Measurements from ENCODE around the gene PAX5. TPM values are rescaled to one million over a fixed set of nuclear protein-coding genes. Genes with fewer than 3 reads are reported as not detected.

Gene PAX5
- total and polyA plus RNA-seq, 2 of the 13 experiments (the other 11 are each of a cell fraction or from before 2014, with no cell fraction given) = not detected

DNA sequence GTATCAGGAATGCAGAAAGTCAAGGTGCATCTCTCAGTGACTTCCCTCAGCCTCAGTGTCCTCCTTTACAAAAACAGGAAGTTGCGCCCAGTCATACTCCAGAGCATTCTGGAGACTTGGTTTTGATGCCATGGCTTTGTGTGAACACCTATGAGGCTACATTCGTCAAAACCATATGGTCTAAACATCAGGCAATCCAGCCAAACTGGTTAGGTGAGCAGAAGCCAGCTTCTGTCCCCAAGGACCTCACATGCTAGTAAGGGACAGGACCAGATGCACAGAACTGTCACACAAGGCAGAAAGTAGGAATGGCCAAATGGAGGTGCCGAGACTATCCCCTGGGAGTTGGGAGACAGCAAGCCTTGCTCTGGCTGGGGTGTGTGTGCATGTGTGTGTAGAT, 244.2 kb downstream of the PAX5 start:
- ATAC-seq = no peak
- intact Hi-C loops (cut with micrococcal nuclease; ENCODE audit: unreplicated experiment) = loop anchor here (5.0 kb wide), 1 partner anchor 1352 kb away; no protein-coding TSS in a partner anchor
- FAIRE-seq = no peak
- H3K27ac ChIP-seq (ENCODE audit: extremely low read length, insufficient read depth, low read length) = no peak overlapping the region
- no peak overlapping the region for H3K4me2 ChIP-seq (ENCODE audit: low read depth, low read length)
- peaks cover 9% of the 10 kb centered on the region for H3K9me3 ChIP-seq (ENCODE audit: low read length)
- no peak overlapping the region for H2AFZ ChIP-seq (ENCODE audit: low read length)
- H4K20me1 ChIP-seq (ENCODE audit: insufficient read depth, low read length) = no peaks in the 10 kb centered on the region
- BruUV-seq (replicated peaks) = no TSS peak
- in situ Hi-C loops (cut with HindIII; ENCODE audit: extremely low pct_ligation_motif_present, low pct_unique_long_range_greater_than_20kb) = no loop called here
- DNase-seq (ENCODE audit: low spot score) = no peak
- ChIA-PET POLR2A (no interaction called here), CTCF (ENCODE audit: low intra/inter-chr PET ratio, low total read pairs) (no interaction called here)
- no peak overlapping the region for H3K9ac ChIP-seq (ENCODE audit: insufficient read depth, low read depth, low read length)
- no peaks in the 10 kb centered on the region for H3K36me3 ChIP-seq (replicated peaks in 1 of 2; ENCODE audit: control insufficient read depth in 1 of 2, insufficient read depth in 2 of 2, low read length in 2 of 2)
- no peaks in the 10 kb centered on the region for H3K4me1 ChIP-seq (ENCODE audit: insufficient read depth, low read length)
- H3K27me3 ChIP-seq (ENCODE audit: control insufficient read depth in 1 of 2, insufficient read depth in 2 of 2, low read length in 2 of 2) = no peaks in the 10 kb centered on the region; a peak in 1 of 5 replicates
- 7% methylated on average over 3 of the region's 3 CpGs for WGBS (ENCODE audit: low lambda C conversion rate)
- TF ChIP-seq ZNF10 (CRISPR knock-in tag; IDR thresholded peaks at IDR 0.05; ENCODE audit: borderline replicate concordance, low read depth) = no peak
- TF ChIP-seq SP2 (CRISPR knock-in tag; IDR thresholded peaks at IDR 0.05) = no peak
- H3K79me2 ChIP-seq (ENCODE audit: insufficient read depth, low read length) = no peaks in the 10 kb centered on the region
- H3K4me3 ChIP-seq (replicated peaks in 1 of 3; ENCODE audit: insufficient read depth in 1 of 3, low read depth in 2 of 3, low read length in 3 of 3) = no peak overlapping the region

DNA sequence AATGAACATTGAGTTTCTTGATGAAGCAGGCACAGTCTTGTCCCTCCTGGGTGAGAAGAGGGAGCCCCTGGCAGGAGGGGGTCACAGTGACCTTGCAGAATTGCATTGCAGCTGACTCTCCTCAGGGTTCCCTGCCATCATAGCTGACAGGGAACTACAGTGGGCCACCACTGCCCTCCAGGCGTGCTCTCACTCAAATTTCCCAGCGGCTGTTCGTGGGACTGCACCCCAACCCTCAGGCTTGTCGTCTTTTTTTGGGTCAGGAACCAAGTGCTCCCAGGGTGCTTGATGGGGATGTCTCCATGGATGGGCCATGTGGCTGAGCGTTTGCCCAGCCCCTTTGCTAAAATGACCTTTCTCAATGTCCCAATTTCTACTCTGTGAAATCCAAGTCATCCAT, 245.5 kb downstream of the PAX5 start:
- Histone ChIP-seq H3K79me2 (ENCODE audit: insufficient read depth, low read length) (no peaks in the 10 kb centered on the region), H2AFZ (ENCODE audit: low read length) (no peak overlapping the region), H3K9ac (ENCODE audit: insufficient read depth, low read depth, low read length) (no peak overlapping the region), H3K4me3 (replicated peaks in 1 of 3; ENCODE audit: insufficient read depth in 1 of 3, low read depth in 2 of 3, low read length in 3 of 3) (no peak overlapping the region), H3K4me1 (ENCODE audit: insufficient read depth, low read length) (no peaks in the 10 kb centered on the region), H3K9me3 (ENCODE audit: low read length) (peaks cover 7% of the 10 kb centered on the region), H3K27ac (ENCODE audit: extremely low read length, insufficient read depth, low read length) (no peak overlapping the region), H3K36me3 (replicated peaks in 1 of 2; ENCODE audit: control insufficient read depth in 1 of 2, insufficient read depth in 2 of 2, low read length in 2 of 2) (no peaks in the 10 kb centered on the region), H3K4me2 (ENCODE audit: low read depth, low read length) (no peak overlapping the region), H4K20me1 (ENCODE audit: insufficient read depth, low read length) (no peaks in the 10 kb centered on the region), H3K27me3 (ENCODE audit: control insufficient read depth in 1 of 2, insufficient read depth in 2 of 2, low read length in 2 of 2) (no peaks in the 10 kb centered on the region; a peak in 1 of 5 replicates)
- intact Hi-C loops (cut with micrococcal nuclease; ENCODE audit: unreplicated experiment) = loop anchor here (5.0 kb wide), 1 partner anchor 1354 kb away; no protein-coding TSS in a partner anchor
- in situ Hi-C loops (cut with HindIII; ENCODE audit: extremely low pct_ligation_motif_present, low pct_unique_long_range_greater_than_20kb) = no loop called here
- DNase-seq (ENCODE audit: low spot score) (no peak), ATAC-seq (peak; percentile 88), FAIRE-seq (no peak)
- BruUV-seq (replicated peaks) = no TSS peak
- CTCF ChIA-PET (ENCODE audit: low intra/inter-chr PET ratio, low total read pairs) = no interaction called here
- POLR2A ChIA-PET = no interaction called here
- TF ChIP-seq, protein P1, sequence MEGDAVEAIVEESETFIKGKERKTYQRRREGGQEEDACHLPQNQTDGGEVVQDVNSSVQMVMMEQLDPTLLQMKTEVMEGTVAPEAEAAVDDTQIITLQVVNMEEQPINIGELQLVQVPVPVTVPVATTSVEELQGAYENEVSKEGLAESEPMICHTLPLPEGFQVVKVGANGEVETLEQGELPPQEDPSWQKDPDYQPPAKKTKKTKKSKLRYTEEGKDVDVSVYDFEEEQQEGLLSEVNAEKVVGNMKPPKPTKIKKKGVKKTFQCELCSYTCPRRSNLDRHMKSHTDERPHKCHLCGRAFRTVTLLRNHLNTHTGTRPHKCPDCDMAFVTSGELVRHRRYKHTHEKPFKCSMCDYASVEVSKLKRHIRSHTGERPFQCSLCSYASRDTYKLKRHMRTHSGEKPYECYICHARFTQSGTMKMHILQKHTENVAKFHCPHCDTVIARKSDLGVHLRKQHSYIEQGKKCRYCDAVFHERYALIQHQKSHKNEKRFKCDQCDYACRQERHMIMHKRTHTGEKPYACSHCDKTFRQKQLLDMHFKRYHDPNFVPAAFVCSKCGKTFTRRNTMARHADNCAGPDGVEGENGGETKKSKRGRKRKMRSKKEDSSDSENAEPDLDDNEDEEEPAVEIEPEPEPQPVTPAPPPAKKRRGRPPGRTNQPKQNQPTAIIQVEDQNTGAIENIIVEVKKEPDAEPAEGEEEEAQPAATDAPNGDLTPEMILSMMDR (CRISPR knock-in tag; IDR thresholded peaks at IDR 0.05) = peak; percentile 9; the same call in 1 of the 2 replicates
- TF ChIP-seq KLF15 (CRISPR knock-in tag; IDR thresholded peaks at IDR 0.05; ENCODE audit: borderline replicate concordance) = no peak
- 0% methylated on average over 2 of the region's 5 CpGs for WGBS (ENCODE audit: low lambda C conversion rate)

All from HepG2 (cell line).